Activated CD4-positive, alpha-beta T cell treated with anti-CD3 and anti-CD28 coated beads, Interleukin-2, amount 50 U/mL, for 24 hours (primary cell): Measurements from ENCODE around the gene HOXA13.

Source experiments
- DNase-seq, 2 donors: peaks; one replicate each; pipeline ENCODE4 v3.0.0-alpha.2; 2020; ENCODE audit warnings: low read depth in 1 of 2, low spot score in 1 of 2

The HOXA13 gene

DNA sequence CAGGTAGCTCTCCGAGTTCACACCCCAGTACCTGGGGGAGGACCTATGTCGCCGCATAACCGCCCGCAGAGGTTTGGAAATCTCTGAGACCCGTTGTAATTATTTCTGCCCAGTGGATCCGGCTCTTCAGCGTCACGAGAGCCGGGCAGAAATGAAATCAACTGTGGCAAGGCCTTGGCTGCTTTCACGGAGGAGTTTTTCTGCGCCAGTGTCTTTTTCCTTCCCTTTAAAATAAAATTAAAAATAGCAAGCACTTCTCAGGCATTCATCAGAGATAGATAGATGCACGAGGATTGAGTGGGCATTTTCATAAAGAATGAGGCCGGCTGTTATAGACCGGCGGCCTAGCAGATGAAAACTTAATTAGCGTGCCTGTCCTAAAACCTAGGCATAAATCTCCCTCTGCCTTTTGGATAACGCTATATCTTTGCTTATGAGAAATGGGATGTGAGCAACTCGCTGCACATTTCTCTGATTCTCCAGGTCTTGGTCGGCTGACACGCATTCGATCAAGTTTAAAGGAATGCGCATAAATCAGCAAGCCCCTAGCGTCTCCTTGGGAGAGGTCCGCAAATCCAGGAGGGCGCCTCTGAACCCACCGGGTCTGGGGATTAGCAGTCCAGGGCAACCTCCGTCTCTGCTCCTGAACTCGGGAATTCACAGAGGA is 6.4 kb downstream of the HOXA13 start:
- no peak for DNase-seq

DNA sequence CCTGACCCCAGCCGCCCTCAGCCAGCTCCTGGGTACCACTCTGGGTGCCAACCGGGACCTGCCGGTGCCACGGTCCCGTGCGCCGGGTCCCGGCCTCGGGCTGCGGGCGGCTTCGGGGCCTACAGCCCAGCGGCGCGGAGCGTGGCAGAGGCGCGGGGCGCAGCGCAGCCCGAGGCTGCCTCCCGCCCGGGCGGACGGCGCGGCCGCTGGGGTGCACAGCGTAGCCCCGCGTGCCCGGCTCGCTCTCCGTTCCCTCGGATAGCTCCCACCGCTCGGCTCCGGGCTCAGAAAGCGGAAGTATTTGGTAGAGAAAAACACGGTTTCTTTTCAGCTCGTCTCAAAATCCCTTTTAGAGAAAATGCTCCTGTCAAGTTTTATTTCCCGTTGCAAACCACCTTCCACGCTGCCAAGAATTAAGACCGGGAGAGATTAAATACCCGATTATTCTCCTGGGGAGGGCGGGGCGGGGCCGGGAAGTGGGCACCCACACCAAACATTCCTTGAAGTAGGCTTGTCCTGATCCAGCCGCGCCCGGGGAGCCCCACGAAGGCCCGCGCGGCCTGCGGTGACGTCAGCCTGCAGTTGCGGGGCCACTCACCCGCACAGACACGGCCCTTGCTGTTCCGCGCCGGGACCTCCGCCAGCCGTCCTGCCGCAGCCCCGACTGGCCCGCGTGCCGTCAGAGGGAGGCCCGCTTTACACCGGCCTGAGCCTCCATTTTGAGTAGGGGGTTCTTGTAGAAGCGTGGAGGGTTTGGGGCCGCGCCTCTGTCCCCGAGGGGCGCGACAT is 7.2 kb downstream of the HOXA13 start:
- no peak for DNase-seq

DNA sequence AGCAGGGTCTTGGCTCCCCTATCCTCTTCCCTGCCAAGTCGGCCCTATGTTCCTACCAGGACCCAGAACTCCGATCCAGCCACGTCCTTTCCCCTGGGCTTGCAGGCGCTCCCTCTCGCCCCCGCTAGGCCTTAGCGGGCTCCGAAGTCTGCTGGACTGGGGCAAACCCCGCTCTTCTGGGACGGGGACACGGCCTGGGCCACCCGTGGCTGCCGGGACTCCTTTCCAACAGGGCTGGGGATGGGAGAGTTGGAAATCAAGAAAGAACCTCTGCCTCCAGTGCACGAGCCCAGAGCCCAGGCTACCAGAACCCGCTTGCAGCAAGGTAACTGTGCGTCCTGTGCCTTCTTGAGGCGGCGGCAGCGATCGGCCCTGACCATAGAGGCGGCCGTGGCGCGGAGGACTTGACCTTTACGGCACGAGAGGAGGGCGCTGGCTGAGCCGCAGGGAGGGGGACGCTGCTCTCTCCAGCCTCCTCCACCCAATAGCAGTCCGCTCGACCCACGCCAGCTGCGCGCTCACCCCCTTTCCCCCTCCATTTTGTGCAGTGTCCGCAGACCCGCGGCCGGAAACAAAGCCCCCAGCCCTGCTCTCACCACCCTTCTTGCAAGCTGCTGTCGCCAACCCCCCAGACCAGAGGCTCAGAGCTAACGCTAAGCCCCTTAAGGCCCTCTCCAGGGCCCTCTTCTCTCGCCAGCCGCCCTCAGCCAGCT is 7.9 kb downstream of the HOXA13 start:
- no peak for DNase-seq

DNA sequence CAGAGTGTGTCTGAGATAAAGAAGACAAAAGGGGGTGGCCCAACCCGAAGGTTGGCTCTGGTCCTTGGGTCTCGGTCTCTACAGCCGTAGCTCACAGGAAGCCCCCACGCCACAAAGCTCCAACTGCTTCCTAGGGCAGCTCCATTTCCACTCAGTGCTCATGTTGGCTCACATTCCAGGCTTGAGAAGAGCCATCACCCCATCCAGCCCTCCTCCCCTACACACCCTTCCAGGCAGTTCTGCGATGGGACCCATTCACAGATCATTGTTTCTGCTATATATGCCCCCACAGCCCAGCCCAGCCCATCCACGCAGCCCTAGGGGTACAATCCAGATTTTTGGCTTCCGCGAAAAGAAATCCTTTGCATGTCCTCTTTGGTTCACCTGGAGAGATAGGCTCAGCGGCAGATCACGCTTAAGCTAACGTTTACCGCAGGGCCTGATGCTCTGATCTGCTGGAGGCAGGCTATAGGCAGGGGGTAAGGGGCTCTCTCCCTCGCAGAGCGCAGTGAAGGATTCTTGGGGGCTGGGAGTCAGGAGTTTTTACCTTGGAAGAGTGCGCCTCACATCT is 8.6 kb downstream of the HOXA13 start:
- DNase-seq: no peak

DNA sequence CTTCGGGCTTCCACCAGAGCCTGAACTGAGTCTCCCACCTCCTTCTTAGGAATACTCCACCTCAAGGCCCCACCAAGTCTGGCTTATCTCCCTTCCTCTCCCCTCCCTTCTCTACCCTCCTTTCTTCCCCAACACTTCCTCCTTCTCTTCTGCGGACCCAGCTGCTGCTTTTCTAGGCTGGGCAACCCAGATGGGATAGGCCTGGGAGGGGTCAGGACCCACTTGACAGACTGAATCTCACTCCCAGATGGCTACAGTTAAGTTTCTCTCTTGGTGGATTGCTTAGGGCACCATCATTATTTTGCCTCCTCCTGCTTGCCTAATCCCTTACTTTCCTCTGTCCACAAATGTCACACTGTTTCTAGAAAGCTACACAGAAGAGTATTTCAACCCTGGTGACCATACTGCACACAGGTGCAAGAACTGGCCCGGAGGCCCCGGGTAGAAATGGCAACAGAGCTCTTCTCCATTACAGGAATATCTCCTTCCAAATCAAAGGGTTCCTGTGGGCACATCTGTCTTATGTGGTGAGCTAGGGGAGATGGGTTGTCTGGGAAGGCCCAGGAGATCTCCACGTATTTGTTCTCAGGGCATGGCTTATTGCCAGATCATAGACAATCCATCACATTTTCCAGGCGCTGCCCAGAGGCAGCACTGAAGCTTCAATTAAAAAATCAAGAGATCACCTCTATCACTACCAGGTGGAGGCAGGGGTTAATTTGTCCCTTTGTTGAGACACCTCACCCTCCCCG is 9.7 kb downstream of the HOXA13 start:
- no peak for DNase-seq

DNA sequence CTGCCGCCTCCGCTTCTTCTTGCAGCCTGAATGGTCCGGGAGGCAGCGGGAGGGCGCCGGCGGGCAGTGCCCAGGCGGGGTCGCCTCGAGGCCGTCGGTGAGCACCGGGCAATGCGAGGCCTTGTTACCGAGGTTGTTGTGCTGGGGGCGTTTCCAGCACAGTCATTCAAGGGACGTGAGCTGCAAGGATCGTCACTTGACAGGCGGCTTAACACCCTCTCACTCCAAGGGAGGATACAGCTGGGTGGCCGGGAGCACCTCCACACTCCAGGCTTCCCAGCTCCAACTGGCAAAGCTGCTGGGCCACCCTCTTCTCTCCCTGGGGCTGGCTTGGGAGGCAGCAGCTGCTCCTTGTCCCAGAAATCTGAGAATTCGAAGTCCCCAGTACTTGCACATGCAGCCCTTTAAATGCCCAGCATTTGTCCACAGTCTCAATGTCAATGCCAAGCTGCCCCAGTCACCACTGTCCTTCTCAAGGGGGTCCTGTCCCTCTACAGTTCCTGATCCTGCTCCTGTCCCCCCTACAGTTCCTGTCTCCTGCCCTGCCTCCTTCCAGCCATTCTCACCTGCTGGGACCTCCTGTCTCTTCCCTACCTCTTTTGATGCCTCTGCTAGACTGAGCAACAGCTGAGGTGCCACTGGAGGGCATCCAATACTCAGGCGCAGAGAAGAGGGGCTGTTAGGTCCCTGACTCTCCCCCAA is 10.4 kb downstream of the HOXA13 start:
- peak in 1 of 2 donors; percentile 0 for DNase-seq

DNA sequence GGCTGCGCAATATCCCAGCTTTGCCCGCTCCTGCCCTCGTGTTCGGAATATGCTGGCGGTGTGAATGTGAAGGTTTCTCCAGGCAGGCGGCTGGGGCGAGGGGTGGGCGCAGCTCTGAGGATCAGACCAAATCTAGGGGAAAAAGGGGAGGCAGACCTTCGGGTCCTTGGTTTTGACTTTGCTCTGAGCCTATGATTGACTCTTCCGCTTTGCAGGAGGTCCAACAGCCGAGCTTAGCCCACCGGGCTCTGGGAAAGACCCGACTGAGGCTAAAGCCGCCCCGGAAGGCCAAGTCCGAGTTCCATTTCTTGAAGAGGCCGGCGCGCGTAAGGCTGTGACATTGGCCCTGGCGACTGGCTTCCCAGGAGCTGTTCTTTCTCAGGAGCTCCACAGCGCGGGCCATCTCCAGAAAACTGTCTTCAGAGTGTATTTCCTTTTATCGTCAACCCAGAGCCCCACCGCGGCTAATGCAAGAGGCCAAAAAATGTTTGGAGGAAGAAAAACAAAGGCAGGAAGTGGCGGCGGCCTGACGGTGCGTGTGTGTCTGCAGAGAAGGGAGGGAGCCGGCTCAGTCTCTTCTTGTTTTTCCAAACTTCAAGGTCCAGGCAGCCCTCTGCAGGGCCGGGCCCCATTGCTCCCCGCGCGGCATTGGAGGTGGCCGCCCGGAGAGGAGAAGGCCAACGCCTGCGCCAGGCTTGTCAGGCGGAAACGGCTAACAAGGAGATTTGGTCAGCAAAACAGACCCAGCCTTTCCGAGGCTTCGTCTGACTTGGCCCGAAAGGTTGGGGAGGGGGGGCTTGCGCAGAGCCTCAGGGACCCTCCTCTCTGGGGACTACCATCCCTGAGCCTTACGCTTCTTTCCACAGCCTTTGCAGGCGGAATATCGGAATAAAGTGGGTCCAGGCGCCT is 11.3 kb downstream of the HOXA13 start:
- peak in 1 of 2 donors; percentile 4 for DNase-seq

DNA sequence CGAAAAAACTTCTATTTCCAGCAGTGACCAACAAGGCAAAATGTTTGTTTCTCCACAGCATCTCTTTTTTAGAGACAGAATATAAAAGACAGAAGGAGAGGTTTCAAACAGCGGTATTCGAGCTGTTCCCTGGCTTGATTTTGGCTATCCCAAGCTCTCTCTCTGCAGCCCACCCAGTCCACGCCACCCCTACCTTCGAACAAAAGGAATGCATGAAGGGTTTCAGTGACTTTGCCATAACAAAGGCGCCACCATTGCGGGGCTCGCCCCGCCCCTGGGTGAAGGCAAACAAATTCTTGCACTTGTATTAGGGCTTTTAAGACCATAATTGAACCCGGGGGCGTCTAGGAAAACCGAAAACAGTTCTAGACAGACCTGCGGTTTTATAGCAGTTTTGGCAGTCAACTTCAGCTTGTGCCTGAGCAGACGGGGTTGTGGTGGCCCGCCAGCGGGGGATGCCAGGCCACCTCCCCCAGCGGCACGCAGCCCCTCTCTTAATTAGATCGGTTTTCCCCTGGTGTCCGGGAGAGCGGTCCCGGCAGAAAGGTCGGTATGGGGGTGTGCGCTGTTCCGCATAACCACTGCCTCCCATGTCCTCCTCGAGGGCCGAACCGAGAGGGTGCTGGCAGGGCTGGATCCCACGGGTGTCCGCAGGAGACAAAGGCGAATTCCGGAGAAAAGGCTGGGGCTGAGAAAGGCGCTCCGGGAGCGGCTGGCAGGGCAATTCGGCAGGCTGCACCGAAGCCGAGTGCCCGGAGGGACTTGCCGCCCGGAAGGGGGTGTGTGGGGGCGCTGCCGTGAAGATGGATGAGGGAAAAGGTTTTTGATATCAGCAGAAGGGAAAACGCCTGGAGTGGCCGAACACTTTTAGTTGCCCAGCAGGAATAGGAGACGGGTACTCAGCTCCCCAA is 12.2 kb downstream of the HOXA13 start:
- no peak for DNase-seq

DNA sequence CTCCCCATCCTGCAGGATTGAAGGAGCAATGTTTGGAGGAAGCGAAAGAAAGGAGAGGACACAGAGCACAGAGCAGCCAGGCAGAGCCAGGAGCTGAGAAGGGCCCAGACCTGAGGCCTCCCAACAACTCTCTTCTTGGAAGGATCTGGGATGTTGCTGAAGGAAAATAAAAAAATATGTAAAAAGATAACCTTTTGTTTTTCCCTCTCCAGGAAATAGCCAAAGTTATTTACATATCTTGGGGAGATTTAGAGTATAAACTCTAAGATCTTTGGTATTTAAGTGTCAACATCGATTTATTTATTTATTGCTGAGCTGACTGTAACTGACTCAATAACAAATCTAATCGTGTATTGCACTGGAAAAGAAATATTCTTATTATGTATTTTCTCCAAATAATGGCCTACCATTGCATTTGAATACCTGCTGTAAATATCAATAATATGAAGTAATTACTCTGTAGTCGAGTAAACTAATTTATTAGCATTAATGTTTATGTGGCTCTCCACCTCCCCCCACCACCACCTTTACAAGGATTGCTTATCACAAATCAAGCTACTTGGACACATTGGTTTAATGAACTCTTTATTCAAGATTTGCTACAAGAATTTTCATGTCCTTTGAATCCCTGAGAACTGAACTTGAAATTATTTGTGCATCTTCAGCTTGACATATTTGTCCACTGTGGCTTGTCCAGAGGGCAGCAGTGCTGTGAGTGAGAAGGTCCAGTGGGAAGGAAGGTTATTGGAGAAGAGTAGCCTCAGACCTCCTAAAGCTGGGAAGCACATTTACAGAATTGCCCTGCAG is 13.0 kb downstream of the HOXA13 start:
- no peak for DNase-seq

DNA sequence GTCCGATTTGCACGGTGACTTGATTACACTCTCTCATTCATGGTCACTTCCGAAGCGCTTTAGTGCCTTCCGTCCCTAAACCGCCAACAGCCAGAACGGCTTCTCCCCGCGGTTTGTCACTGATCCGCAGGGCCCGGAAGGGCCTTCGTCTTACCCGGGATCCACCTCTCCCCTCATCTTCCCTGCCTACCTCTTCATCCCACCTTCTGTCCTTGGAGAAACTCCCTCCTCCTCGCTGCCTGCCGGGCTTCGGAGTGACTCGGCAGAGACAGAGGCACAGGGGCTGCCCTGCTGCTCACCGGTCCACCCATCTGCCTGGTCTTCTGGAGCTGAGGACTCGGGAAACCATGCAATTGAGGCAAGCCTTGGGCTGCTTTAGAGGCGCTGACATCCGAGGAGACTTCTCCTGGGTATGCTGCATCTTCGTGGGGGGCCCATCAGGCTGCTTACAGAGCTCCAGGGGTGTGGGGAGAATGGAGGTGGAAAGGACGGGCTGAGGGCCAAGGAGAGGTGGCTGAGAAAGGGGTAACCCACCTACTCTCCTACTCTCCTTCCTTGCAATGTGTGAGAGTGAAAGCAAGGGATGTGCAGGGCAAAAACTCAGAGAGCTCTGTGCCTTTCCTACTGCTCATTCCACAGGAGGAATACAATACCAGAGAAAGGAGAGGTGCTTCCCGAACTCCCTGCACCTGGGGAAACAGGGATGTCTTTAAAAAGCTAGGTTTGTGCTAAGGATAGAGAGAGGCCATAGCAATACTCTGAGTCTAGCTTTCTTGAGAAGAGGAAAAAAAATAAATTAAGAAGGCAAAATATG is 13.8 kb downstream of the HOXA13 start:
- no peak for DNase-seq

DNA sequence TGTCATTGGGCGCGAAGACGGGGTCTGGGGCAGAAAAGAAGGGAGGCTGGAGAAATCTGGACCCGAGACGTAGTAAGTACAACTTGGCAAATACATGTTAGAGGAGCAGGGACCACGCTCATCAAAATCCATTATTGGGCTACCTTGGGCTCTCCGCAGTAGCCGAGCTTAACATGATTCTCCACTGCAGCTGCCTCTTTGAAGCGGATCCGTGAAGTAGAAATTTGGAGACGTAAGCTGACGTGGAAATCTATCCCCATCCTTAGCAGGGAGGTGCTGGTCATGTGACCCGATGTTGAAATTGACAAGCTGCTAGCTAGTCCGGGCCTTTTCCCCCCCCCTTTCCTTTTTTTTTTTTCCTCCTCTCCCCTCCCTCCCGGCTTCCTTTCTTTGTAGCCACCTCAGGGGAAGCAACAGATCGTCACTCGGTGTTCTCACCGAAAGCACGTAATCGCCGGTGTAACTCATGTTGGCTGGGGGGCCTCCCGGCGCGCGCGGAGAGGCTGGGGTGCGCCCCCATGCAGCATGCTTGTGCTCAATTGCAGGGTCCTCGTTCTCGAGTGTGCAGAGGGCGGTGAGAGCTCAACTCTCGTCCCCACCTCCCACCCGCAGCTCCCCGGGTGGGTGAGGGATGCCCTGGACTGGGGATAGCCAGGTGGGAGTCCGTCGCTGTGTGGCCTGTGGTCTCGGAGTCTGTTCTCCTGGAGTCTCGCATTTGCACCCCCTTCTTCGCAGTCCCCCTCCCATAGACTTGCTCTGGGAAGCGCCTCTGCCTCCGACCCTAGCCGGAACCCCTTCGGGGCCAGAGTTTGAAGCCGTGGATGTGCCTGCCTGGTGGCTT is 14.7 kb downstream of the HOXA13 start, which contains the start of gene HOXA11:
Gene HOXA11, minus strand, starts transcription at position 220 of the 841 bp plus-strand sequence. Its CDS starts 88 bp downstream, at position 132.
- no peak for DNase-seq

DNA sequence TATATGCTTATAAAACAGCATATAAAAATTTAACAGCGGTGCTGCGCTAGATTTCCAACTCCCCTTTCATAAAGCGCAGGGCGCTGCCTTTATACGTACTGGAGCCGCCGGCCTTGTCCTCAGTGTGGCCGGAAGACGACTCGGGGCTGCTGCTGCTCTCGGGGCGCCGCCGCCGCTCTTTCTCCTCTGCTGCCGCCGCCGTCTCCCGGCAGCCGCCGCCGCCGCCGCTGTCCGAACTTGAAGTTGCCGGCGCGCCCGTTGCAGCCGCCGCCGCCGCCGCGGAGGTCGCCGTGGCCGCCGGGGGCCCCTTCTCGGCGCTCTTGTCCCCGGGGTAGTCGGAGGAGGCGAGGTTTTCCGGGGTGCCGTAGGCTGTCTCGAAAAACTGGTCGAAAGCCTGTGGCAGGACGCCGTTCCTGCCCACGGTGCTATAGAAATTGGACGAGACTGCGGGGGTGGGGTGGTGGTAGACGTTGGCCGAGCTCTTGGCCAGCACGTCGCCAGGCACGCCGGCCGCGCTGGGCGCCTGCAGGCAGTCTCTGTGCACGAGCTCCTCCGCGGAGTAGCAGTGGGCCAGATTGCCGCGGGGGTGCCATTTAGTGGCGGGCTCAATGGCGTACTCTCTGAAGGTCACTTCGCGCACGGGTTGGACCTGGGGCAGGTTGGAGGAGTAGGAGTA is 15.4 kb downstream of the HOXA13 start:
- DNase-seq: no peak

DNA sequence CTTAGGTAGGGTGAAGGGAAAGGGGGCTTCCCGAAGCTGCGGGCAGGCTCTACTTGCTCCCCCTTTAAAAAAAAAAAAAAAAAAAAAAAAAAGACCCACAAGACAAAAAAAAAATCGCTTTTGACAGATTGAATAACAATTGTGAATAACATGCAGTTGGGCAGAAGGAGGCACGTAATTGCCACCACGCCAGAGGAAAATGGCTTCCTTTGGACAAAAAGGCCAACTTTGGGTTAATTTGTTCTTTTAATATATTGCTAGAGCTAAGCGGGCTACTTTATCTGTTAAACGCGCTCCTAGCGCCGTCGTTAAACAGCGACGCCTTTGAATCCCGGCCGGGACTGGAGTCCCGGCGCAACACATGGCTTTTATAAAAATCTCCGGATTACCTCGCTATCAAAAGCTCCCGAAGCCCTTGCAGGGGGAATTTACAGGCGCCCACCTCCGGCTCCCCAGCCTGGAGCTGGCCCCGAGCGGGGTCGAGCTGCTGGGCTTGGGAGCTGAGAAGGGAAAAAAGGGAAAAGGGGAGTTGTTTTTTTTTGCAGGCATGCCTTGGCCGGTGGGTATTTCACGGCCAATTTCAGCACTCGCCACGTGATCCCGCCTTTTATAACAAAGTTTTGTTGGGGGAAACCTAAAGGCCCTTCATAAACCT is 16.1 kb downstream of the HOXA13 start:
- DNase-seq: peak in 1 of 2 donors; percentile 1

DNA sequence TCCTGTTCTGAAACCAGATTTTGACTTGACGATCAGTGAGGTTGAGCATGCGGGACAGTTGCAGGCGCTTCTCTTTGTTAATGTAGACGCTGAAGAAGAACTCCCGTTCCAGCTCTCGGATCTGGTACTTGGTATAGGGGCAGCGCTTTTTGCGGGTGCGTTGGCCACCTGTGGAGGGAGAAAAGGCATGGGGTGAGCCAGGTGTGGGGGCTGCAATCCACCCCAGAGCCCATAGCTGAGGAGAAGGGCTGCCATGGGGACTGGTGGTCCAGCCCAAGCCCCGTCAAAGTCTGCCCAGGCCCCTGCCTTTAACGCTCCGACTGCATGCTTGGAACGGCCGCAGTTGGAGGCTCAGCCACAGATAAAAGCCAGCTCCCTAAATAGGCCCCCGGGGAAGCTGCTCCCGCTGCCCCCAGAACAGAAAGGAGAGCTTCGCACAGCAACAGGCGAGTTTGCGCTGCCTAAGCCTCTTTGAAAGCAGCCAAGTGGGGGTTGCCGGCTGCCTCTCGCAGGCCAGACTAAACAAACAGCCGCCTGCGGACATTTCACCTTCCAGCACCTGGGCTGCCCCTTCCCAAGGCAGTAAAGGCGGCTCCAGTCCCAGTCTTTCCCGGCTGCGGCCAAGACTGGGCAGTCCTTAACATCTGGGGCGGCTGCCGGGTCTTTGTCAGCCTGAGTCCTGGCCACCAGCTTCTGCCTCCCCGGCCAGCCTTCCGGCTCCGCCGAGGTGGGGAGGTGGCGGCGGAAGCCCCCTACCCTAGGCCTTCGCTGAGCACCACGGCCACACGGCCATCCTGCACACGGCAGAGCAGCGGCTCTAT is 16.8 kb downstream of the HOXA13 start:
- peak in 1 of 2 donors; percentile 0 for DNase-seq
